ENCODE data around the gene GYPB. TPM values are rescaled to one million over a fixed set of nuclear protein-coding genes. Genes with fewer than 3 reads are reported as not detected.
A peak's percentile ranks its signal among the peaks of the same experiment; 100 is the strongest.
"Not testable (repeated sequence)": the region's sequence is repeated elsewhere in the genome, so short reads cannot be mapped to it uniquely, and the experiment has no call there.

The GYPB gene
- total and polyA plus RNA-seq, 9 of the 15 experiments (the other 6 are each of a cell fraction or from before 2014, with no cell fraction given), result 16.9 to 205 (median 65.8) TPM

DNA sequence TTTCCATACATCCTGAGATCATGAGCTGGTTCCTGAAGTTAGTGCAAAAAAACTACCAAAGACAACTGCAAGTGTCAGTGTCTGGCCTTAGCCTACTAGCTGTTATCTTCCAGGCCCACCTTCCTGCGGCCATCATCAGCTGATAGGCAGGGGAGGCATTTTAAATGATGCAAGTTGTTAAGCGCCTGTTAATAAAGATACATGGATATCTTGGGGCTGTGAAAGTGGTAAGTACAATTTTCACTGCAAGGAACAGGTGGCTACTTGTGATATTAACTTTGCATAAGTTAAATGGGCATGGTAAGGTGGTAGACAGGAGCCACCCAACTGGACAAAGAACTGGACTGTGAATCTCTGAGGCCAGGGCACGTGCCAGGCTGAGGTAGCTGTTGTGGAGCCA, at the start of gene GYPB (continued):
- TF ChIP-seq, protein P1, sequence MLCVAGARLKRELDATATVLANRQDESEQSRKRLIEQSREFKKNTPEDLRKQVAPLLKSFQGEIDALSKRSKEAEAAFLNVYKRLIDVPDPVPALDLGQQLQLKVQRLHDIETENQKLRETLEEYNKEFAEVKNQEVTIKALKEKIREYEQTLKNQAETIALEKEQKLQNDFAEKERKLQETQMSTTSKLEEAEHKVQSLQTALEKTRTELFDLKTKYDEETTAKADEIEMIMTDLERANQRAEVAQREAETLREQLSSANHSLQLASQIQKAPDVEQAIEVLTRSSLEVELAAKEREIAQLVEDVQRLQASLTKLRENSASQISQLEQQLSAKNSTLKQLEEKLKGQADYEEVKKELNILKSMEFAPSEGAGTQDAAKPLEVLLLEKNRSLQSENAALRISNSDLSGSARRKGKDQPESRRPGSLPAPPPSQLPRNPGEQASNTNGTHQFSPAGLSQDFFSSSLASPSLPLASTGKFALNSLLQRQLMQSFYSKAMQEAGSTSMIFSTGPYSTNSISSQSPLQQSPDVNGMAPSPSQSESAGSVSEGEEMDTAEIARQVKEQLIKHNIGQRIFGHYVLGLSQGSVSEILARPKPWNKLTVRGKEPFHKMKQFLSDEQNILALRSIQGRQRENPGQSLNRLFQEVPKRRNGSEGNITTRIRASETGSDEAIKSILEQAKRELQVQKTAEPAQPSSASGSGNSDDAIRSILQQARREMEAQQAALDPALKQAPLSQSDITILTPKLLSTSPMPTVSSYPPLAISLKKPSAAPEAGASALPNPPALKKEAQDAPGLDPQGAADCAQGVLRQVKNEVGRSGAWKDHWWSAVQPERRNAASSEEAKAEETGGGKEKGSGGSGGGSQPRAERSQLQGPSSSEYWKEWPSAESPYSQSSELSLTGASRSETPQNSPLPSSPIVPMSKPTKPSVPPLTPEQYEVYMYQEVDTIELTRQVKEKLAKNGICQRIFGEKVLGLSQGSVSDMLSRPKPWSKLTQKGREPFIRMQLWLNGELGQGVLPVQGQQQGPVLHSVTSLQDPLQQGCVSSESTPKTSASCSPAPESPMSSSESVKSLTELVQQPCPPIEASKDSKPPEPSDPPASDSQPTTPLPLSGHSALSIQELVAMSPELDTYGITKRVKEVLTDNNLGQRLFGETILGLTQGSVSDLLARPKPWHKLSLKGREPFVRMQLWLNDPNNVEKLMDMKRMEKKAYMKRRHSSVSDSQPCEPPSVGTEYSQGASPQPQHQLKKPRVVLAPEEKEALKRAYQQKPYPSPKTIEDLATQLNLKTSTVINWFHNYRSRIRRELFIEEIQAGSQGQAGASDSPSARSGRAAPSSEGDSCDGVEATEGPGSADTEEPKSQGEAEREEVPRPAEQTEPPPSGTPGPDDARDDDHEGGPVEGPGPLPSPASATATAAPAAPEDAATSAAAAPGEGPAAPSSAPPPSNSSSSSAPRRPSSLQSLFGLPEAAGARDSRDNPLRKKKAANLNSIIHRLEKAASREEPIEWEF (CRISPR knock-in tag; IDR thresholded peaks at IDR 0.05), result 0 out of 2 replicates have a peak, but pooled peaks have one; percentile 25
- TF ChIP-seq CC2D1A (IDR thresholded peaks at IDR 0.05) (peak; percentile 97), DPF2 (IDR thresholded peaks at IDR 0.05) (peak; percentile 93), KDM1A (IDR thresholded peaks at IDR 0.05) (peak; percentile 79 to 89), EP400 (IDR thresholded peaks at IDR 0.05) (peak; percentile 45; the same call in 1 of the 2 replicates), STAT5A (IDR thresholded peaks at IDR 0.05; ENCODE audit: borderline replicate concordance, low read length) (peak; percentile 82), NFYB (IDR thresholded peaks at IDR 0.05; ENCODE audit: extremely low read depth, insufficient read length) (peak; percentile 32), HDAC3 (IDR thresholded peaks at IDR 0.05; ENCODE audit: borderline replicate concordance, partially characterized antibody) (peak; percentile 92), BCOR (IDR thresholded peaks at IDR 0.05) (0 out of 2 replicates have a peak, but pooled peaks have one; percentile 51), NEUROD1 (IDR thresholded peaks at IDR 0.05; ENCODE audit: borderline replicate concordance, low read depth, low read length, partially characterized antibody) (peak; percentile 32), MYNN (IDR thresholded peaks at IDR 0.05) (peak; percentile 80; the same call in 1 of the 2 replicates), ZNF134 (CRISPR knock-in tag; conservative IDR thresholded peaks at IDR 0.05) (0 out of 2 replicates have a peak, but pooled peaks have one; percentile 37), MAZ (CRISPR knock-in tag; conservative IDR thresholded peaks at IDR 0.05 in 1 of 2, IDR thresholded peaks at IDR 0.05 in 1 of 2) (peak in 1 of 2 experiments; percentile 29; a peak in 1 of 4 replicates), ARID1B (IDR thresholded peaks at IDR 0.05) (peak; percentile 98), MBD2 (IDR thresholded peaks at IDR 0.05; ENCODE audit: borderline replicate concordance, low read depth) (peak; percentile 70), TAL1 (IDR thresholded peaks at IDR 0.05) (peak; percentile 99), TEAD1 (CRISPR knock-in tag; IDR thresholded peaks at IDR 0.05) (peak in 1 of 2 experiments; percentile 77; a peak in 1 of 4 replicates), ZNF24 (IDR thresholded peaks at IDR 0.05) (peak; percentile 32; the same call in 1 of the 2 replicates), BHLHE40 (IDR thresholded peaks at IDR 0.05; ENCODE audit: low read length) (peak; percentile 49; the same call in 1 of the 2 replicates), HDAC2 (IDR thresholded peaks at IDR 0.05) (peak; percentile 73), ATF7 (IDR thresholded peaks at IDR 0.05) (peak; percentile 59; the same call in 1 of the 2 replicates)
- TF ChIP-seq MYNN (CRISPR knock-in tag; IDR thresholded peaks at IDR 0.05), result not testable (repeated sequence)
- TF ChIP-seq, protein P2, sequence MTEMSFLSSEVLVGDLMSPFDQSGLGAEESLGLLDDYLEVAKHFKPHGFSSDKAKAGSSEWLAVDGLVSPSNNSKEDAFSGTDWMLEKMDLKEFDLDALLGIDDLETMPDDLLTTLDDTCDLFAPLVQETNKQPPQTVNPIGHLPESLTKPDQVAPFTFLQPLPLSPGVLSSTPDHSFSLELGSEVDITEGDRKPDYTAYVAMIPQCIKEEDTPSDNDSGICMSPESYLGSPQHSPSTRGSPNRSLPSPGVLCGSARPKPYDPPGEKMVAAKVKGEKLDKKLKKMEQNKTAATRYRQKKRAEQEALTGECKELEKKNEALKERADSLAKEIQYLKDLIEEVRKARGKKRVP (CRISPR knock-in tag; IDR thresholded peaks at IDR 0.05), result peak; percentile 85
- TF ChIP-seq, protein P3, sequence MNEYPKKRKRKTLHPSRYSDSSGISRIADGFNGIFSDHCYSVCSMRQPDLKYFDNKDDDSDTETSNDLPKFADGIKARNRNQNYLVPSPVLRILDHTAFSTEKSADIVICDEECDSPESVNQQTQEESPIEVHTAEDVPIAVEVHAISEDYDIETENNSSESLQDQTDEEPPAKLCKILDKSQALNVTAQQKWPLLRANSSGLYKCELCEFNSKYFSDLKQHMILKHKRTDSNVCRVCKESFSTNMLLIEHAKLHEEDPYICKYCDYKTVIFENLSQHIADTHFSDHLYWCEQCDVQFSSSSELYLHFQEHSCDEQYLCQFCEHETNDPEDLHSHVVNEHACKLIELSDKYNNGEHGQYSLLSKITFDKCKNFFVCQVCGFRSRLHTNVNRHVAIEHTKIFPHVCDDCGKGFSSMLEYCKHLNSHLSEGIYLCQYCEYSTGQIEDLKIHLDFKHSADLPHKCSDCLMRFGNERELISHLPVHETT (CRISPR knock-in tag; conservative IDR thresholded peaks at IDR 0.05 in 1 of 2, IDR thresholded peaks at IDR 0.05 in 1 of 2), result 0 out of 4 replicates have a peak, but pooled peaks of 1 of the 2 experiments have one; percentile 20
